ENCODE measurements around the gene ZSWIM6.

The ZSWIM6 gene

GRCh38 chr5:61536922-61537321, 204.9 kb downstream of the ZSWIM6 start:
- no peak for DNase-seq (ENCODE audit: low read depth in 2 of 2)

- DNase-seq (ENCODE audit: low read depth in 2 of 2): no peak
Measured at GRCh38 chr5:61538722-61539501, 206.9 kb downstream of the ZSWIM6 start.

- DNase-seq (ENCODE audit: low read depth in 2 of 2): no peak
Measured at GRCh38 chr5:61549530-61549929, 217.5 kb downstream of the ZSWIM6 start.

- no peak for DNase-seq (ENCODE audit: low read depth in 2 of 2)
Measured at GRCh38 chr5:61551637-61552313, 219.7 kb downstream of the ZSWIM6 start.

- no peak for DNase-seq (ENCODE audit: low read depth in 2 of 2)
Measured at GRCh38 chr5:61559146-61559545, 227.1 kb downstream of the ZSWIM6 start.

- no peak for DNase-seq (ENCODE audit: low read depth in 2 of 2)
Measured at GRCh38 chr5:61559722-61560121, 227.7 kb downstream of the ZSWIM6 start.

GRCh38 chr5:61563401-61563800, 231.3 kb downstream of the ZSWIM6 start:
- DNase-seq (ENCODE audit: low read depth in 2 of 2): no peak

GRCh38 chr5:61567337-61567736, 235.3 kb downstream of the ZSWIM6 start:
- no peak for DNase-seq (ENCODE audit: low read depth in 2 of 2)

GRCh38 chr5:61569353-61569752, 237.3 kb downstream of the ZSWIM6 start:
- no peak for DNase-seq (ENCODE audit: low read depth in 2 of 2)

GRCh38 chr5:61570767-61571166, 238.7 kb downstream of the ZSWIM6 start:
- no peak for DNase-seq (ENCODE audit: low read depth in 2 of 2)

- no peak for DNase-seq (ENCODE audit: low read depth in 2 of 2)
Measured at GRCh38 chr5:61572959-61573358, 240.9 kb downstream of the ZSWIM6 start.

- no peak for DNase-seq (ENCODE audit: low read depth in 2 of 2)
Measured at GRCh38 chr5:61575103-61575502, 243.0 kb downstream of the ZSWIM6 start.

GRCh38 chr5:61575581-61575980, 243.5 kb downstream of the ZSWIM6 start:
- DNase-seq (ENCODE audit: low read depth in 2 of 2): no peak

GRCh38 chr5:61576556-61576955, 244.5 kb downstream of the ZSWIM6 start:
- no peak for DNase-seq (ENCODE audit: low read depth in 2 of 2)

- no peak for DNase-seq (ENCODE audit: low read depth in 2 of 2)
Measured at GRCh38 chr5:61578858-61579503, 246.9 kb downstream of the ZSWIM6 start.

GRCh38 chr5:61582205-61582820, 250.3 kb downstream of the ZSWIM6 start:
- no peak for DNase-seq (ENCODE audit: low read depth in 2 of 2)

GRCh38 chr5:61582887-61583286, 250.8 kb downstream of the ZSWIM6 start:
- DNase-seq (ENCODE audit: low read depth in 2 of 2): no peak

GRCh38 chr5:61586096-61587084, 254.3 kb downstream of the ZSWIM6 start:
- DNase-seq (ENCODE audit: low read depth in 2 of 2): no peak

- DNase-seq (ENCODE audit: low read depth in 2 of 2): no peak
Measured at GRCh38 chr5:61587125-61587524, 255.1 kb downstream of the ZSWIM6 start.

GRCh38 chr5:61588216-61588615, 256.2 kb downstream of the ZSWIM6 start:
- no peak for DNase-seq (ENCODE audit: low read depth in 2 of 2)

GRCh38 chr5:61589946-61590345, 257.9 kb downstream of the ZSWIM6 start:
- no peak for DNase-seq (ENCODE audit: low read depth in 2 of 2)

Measured in stimulated activated CD4-positive, alpha-beta T cell treated with anti-CD3 and anti-CD28 coated beads, Interleukin-1b, Interleukin-23, amount 100 ng/mL, for 4 hours (primary cell).